HUES48 (cell line): ENCODE data around the gene CLEC4A.
A peak's percentile ranks its signal among the peaks of the same experiment; 100 is the strongest.
"Not testable (repeated sequence)": the region's sequence is repeated elsewhere in the genome, so short reads cannot be mapped to it uniquely, and the experiment has no call there.

Experiments used
- H3K27ac ChIP-seq: one replicate; pipeline ENCODE4 v1.7.0; 2013; ENCODE audit warnings: low read depth, low read length, inconsistent platforms
- H3K27me3 ChIP-seq: 2 replicates; pipeline ENCODE4 v1.6.1; 2013; ENCODE audit warnings: mild to moderate bottlenecking, low read length; ENCODE audit not compliant: control insufficient read depth, insufficient read depth
- H3K36me3 ChIP-seq: 2 replicates; pipeline ENCODE4 v1.6.1; 2013; ENCODE audit warnings: low read length; ENCODE audit not compliant: control insufficient read depth, insufficient read depth
- H3K4me1 ChIP-seq: 2 replicates; pipeline ENCODE4 v1.6.1; 2013; ENCODE audit warnings: mild to moderate bottlenecking, low read length; ENCODE audit not compliant: control insufficient read depth, insufficient read depth
- H3K4me3 ChIP-seq: 2 replicates; pipeline ENCODE4 v1.5.1; 2013; ENCODE audit warnings: mild to moderate bottlenecking, low read depth, low read length
- H3K9ac ChIP-seq: 2 replicates; pipeline ENCODE4 v1.6.1; 2013; ENCODE audit warnings: mild to moderate bottlenecking, low read depth, low read length, moderate library complexity
- H3K9me3 ChIP-seq: 2 replicates; pipeline ENCODE4 v1.6.1; 2013; ENCODE audit warnings: low read length; ENCODE audit not compliant: control insufficient read depth, insufficient read depth

The CLEC4A gene

DNA sequence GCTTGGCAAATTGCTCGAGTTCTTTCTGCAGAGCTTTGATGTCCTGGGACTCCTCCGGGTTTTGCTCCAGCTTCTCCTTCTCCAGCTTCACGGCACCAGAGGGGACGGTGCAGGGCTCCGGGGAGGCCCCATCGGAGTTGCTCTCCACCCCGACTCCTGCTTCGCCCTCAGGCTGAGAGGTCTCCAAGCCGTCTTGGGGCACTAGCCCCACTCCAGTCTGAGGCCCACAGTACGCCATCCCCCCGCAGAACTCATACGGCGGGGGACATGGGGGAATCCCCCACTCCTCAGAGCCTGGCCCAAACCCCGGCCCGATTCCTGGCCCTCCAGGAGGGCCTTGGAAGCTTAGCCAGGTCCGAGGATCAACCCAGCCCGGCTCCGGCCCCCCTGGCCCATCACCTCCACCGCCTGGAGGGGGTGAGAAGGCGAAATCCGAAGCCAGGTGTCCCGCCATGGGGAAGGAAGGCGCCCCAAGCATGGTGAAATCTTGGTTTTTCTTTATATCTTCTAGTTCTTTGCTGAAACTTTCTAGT lies 11.0 kb downstream of the CLEC4A start:
- H3K27me3 ChIP-seq, H3K36me3 ChIP-seq, H3K4me3 ChIP-seq, H3K4me1 ChIP-seq, H3K9ac ChIP-seq, H3K27ac ChIP-seq, H3K9me3 ChIP-seq: not testable (repeated sequence)

DNA sequence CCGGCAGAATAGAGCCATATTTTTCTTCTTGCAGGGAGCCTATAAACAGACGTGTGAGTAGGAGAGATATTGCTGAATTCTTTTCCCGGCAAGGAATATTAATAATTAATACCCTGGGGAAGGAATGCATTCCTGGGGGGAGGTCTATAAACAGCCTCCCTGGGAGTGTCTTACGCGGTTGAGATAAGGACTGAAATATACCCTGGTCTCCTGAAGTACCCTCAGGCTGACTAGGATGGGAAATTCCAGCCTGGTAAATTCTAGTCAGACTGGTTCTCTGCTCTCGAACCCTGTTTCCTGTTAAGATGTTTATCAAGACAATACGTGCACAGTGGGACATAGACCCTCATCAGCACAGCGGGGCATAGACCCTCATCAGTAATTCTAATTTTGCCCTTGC lies 18.2 kb downstream of the CLEC4A start:
- H3K27me3 ChIP-seq, H3K9ac ChIP-seq, H3K27ac ChIP-seq, H3K4me3 ChIP-seq, H3K36me3 ChIP-seq: not testable (repeated sequence)
- Histone ChIP-seq H3K4me1 (peaks cover 15% of the 10 kb centered on the region), H3K9me3 (peaks cover 10% of the 10 kb centered on the region; the same call in 1 of the 2 replicates)

DNA sequence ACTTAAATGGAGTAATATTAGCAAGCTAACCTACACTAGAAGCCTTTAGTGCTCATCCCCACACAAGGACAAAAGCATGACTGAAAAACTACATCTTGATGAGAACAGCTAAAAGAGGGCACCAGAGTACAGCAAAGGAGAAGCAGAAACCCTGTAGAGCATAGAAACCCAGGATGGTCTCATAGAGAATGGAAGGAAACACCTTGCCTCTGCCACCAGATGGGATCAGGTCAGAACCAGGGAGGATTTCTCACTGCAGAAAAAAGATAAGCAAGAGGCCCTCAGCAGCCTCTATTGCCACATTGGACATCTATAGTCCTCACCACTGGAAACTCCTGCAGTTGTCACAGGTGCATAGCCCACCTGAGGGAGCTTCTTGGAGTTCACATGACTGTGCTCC lies 19.8 kb downstream of the CLEC4A start:
- Histone ChIP-seq H3K4me3 (no peak overlapping the region), H3K9ac (no peak overlapping the region), H3K27ac (no peak overlapping the region), H3K27me3 (no peaks in the 10 kb centered on the region), H3K9me3 (peaks cover 10% of the 10 kb centered on the region; the same call in 1 of the 2 replicates), H3K4me1 (peaks cover 16% of the 10 kb centered on the region), H3K36me3 (no peaks in the 10 kb centered on the region)

DNA sequence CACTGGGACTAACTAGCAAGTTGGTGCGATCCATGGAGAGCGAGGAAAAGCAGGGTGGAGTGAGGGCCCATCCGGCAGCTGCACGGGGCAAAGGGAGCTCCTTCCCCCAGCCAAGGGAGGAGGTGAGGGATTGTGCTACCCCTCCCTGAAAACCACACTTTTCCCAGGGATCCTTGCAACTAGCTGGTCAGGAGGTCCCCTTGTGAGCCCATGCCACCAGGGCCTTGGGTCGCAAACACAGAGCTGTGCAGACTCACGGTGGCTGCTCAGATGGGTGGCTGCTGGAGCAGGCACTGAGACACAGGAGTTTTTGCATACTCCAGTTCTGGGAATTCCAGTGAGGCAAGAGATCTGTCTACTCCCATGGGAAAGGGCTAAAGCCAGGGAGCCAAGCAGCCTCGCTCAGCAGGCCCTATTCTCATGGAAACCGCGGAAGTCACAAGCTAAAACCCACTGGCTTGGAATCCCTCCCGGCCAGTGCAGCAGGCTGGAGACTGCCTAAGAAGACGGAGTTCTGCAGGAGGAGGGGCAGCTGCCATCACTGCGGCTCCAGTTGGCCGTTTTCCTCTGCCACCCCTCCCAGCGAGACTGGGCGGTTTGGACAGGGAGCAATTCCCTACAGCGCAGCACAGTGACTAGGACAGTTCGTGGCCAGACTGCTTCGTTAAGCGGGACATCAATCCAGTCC lies 22.5 kb downstream of the CLEC4A start:
- Histone ChIP-seq H3K4me1 (peaks cover 16% of the 10 kb centered on the region), H3K27me3 (no peaks in the 10 kb centered on the region), H3K9me3 (peaks cover 10% of the 10 kb centered on the region; the same call in 1 of the 2 replicates), H3K9ac (no peak overlapping the region), H3K27ac (peak overlapping the region; percentile 77), H3K4me3 (no peak overlapping the region), H3K36me3 (no peaks in the 10 kb centered on the region)

DNA sequence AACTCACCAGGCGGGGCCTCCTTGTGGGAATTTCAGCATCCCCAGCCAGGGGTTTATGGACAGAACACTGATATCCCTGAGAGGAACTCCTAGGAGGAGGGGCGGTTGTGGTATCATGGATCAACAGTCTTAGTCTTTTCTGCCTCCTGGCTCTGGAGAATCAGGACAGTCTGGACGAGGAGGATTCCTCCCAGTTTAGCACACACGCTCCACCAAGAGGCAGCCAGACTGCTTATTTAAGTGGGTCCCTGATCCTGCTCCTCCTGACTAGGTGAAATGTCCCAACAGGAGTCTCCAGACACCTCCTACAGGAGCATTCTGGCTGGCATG lies 23.0 kb downstream of the CLEC4A start:
- 0 out of 2 replicates have a peak, but pooled peaks cover 8% of the 10 kb centered on the region for H3K9me3 ChIP-seq
- H3K36me3 ChIP-seq: no peaks in the 10 kb centered on the region
- peaks cover 16% of the 10 kb centered on the region for H3K4me1 ChIP-seq
- H3K9ac ChIP-seq: no peak overlapping the region
- no peak overlapping the region for H3K4me3 ChIP-seq
- H3K27ac ChIP-seq: peak overlapping the region; percentile 66
- H3K27me3 ChIP-seq: no peaks in the 10 kb centered on the region

DNA sequence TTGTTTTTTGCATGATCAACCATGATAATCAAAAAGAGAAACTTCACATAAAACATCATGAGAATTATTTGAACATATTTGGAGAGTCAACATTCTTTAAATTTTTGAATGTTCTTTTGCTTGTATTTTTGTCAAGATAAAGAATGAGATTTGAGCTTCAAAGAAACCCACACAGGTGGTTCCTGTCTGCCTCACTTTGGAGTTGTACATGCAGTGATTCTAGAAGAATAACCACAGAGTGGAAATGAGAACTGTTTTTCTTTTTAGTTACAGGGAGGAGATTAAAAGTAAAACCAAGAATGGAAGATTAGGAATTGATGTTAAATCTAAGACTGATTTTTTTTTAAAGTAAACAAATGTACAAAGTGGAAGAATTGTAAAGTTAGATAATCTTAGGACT lies 31.1 kb downstream of the CLEC4A start:
- Histone ChIP-seq H3K4me3 (no peak overlapping the region), H3K36me3 (no peaks in the 10 kb centered on the region), H3K27ac (no peak overlapping the region), H3K27me3 (no peaks in the 10 kb centered on the region), H3K4me1 (peaks cover 11% of the 10 kb centered on the region; the same call in 1 of the 2 replicates), H3K9me3 (no peaks in the 10 kb centered on the region), H3K9ac (no peak overlapping the region)

DNA sequence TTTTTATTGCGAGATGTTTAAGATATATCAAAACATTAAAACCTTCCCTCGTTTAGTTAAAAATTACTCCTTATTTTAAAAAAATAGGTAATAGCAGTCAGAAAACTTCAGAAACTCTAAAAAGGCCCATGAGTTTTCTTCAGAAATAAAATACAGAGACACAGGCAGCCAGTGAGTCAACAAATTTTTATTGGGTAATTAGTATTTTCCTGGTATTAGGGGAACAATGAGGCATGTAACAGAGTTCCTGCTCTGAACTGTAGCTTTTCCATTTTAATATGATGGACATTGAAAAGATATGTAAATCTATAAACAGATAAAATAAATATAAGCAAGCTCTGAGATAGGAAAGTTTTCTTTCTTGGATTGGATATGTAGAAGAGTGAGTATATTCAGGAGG lies 33.0 kb downstream of the CLEC4A start:
- H3K4me3 ChIP-seq: no peak overlapping the region
- H3K36me3 ChIP-seq: no peaks in the 10 kb centered on the region
- H3K27me3 ChIP-seq: no peaks in the 10 kb centered on the region
- no peak overlapping the region for H3K27ac ChIP-seq
- H3K9ac ChIP-seq: no peak overlapping the region
- H3K9me3 ChIP-seq: no peaks in the 10 kb centered on the region
- peaks cover 11% of the 10 kb centered on the region; the same call in 1 of the 2 replicates for H3K4me1 ChIP-seq

DNA sequence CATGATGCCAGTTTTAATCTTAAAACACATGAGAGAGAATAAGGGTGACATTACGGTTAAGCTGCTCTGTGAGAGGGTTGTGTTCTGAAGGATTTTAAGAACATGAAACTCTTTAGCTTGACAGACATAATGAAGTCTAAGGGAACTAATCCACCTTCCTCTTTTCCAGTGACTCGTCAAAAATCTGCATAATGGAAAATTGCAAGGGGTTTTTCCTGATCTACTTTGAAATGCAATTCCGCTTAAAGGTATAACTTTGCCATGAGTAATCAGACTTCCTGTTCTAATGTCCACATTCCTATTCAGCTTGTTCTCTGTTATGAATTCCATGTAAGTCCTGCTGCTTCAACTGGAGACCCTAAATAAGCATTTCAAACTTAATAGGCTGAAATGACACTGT lies 33.4 kb downstream of the CLEC4A start, which contains the start of gene ZNF705A:
Gene ZNF705A, plus strand, starts transcription at position 171 of the 400 bp plus-strand sequence. CDS start 15,611 bp downstream, outside the sequence.
- H3K9ac ChIP-seq: no peak within 1 kb of the TSS
- H3K9me3 ChIP-seq: no peaks in the 10 kb centered on the region

DNA sequence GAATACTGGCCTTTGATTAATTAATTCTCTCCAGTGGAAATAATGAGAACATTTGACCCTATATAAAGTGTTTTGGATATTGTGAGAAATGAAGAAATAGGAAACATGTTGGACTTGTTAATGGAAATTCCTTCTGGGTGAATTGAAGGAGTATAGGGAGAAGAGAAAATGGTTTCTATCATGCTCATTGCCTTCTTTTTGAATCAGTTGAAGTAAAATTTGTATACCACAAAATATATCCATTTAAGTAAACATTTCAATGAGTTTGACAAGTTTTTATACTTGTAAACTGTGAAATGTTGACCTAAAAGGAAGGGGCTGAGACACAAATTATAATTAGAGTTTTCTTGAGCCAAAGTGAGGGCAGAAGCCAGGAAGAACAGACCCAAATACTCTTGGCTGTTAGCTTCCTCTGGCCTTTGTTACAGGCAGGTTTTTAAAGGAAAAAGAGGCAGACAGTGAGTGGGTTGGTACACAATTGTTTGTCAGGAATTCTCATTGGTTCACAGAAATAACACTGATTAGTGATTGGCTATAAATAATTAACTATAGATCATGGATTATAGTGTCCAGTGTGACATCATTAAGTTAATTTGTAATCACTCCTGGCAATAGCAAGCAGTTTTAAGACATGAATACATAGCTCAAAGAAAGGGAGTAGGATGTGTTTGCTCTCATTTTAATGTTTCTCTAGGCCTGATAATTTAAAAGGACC lies 34.2 kb downstream of the CLEC4A start:
- no peak overlapping the region for H3K9ac ChIP-seq
- H3K9me3 ChIP-seq: no peaks in the 10 kb centered on the region
- H3K4me1 ChIP-seq: peaks cover 11% of the 10 kb centered on the region; the same call in 1 of the 2 replicates
- H3K4me3 ChIP-seq: no peak overlapping the region
- H3K27me3 ChIP-seq: no peaks in the 10 kb centered on the region
- no peaks in the 10 kb centered on the region for H3K36me3 ChIP-seq
- peak overlapping the region; percentile 24 for H3K27ac ChIP-seq

More for the DNA sequence above, 33.4 kb downstream of the CLEC4A start, which contains the start of gene ZNF705A:
- Histone ChIP-seq H3K27me3 (no peaks in the 10 kb centered on the region), H3K27ac (peak within 1 kb of the TSS; percentile 24), H3K36me3 (no peaks in the 10 kb centered on the region), H3K4me1 (peaks cover 11% of the 10 kb centered on the region; the same call in 1 of the 2 replicates), H3K4me3 (no peak within 1 kb of the TSS)

DNA sequence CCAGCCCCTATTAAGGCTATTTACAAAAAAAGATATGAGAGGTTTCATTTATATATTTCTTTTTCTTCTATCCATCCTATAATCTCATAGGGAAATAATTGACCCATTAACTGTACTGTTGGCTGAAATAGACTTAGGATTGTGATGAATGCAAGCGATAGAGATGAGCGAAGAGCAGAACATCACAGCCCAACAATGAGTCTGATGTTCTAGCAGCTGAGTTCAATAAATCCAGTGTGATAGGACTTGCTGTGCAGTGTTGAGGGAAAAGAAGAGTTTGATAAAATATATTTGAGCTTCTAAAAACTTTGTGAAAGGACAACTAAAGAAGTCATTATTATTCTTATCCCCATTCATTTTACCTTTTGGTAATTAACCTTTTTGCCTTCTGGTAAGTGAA lies 49.5 kb downstream of the CLEC4A start:
- not testable (repeated sequence) for H3K27me3 ChIP-seq, H3K36me3 ChIP-seq, H3K4me3 ChIP-seq, H3K4me1 ChIP-seq, H3K27ac ChIP-seq, H3K9me3 ChIP-seq, H3K9ac ChIP-seq

DNA sequence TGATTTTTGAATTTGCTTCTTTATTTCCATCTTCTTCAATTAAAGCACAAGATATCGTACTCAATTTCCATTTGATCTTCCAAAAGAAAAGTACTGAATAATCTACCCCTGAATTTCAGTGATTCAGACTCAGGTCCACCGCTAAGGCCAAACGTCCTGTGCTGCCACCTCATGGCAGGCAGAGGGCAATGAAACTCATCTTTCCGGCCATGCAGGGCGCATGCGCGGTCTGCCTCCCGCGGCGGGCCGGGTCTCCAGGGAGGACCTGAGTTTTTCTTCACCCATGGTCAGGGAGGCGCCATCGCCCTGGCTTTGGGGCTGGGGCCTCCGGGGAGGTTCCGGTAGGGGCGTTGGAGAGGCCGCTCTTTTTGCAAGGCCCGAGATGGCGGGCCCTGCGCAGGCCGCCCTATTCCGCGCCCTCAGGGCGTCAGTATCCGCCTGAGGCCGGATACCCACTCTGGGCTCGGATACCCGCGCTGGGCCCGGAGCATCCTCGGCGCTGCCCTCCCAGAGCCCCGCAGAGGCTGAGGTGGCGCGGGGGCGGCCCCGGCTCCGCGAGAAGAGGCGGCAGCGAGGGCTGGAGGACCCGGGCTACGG lies 56.7 kb downstream of the CLEC4A start:
- not testable (repeated sequence) for H3K27ac ChIP-seq, H3K4me1 ChIP-seq, H3K9me3 ChIP-seq, H3K27me3 ChIP-seq, H3K36me3 ChIP-seq
- Histone ChIP-seq H3K9ac (peak overlapping the region; percentile 35; the same call in 1 of the 2 replicates), H3K4me3 (peak overlapping the region; percentile 55)
